B cell (primary cell): ENCODE measurements around the gene LGALS4.

Experiments used
- EZH2 ChIP-seq: IDR thresholded peaks from 2 replicates; pipeline ENCODE4 v1.6.1; 2012; ENCODE audit warnings: borderline replicate concordance, low read depth, mild to moderate bottlenecking, moderate library complexity, low read length; ENCODE audit not compliant: insufficient read depth, poor library complexity, severe bottlenecking
- TF ChIP-seq, protein P1 (sequence below): fragments of 200-600 bp; IDR thresholded peaks from one replicate; pipeline ENCODE4 v1.8.0; 2022; ENCODE audit warnings: antibody characterized with exemption, mild to moderate bottlenecking

DNA sequence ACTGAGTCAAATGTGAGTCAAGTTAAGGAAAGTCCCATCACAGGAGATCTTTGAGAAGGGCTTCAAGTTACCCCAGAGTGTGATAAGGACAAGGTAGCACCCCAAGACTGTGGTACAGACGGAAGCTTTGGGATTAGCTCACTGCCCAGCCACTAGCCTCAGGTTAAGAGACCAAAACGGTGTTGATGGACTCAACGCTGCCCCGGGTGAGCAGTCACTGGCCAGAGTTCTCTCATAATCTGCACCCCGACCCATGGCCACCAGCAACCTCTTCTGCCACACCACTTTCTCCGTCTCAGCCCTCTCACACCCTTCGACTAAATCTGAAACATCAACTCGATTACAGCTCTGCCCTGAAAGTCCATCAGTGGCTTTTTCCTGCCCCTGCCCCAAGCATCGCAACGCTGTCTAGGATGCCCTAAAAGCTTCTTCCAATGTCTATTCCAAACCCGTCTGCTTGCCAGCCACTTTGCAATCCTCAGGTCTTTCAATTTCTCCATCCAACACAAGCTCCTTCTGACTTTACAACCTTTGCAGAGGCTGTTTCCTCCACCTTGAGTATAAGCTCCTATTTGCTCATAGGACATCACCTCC, 31.4 kb upstream of the LGALS4 start:
- TF ChIP-seq, protein P1, sequence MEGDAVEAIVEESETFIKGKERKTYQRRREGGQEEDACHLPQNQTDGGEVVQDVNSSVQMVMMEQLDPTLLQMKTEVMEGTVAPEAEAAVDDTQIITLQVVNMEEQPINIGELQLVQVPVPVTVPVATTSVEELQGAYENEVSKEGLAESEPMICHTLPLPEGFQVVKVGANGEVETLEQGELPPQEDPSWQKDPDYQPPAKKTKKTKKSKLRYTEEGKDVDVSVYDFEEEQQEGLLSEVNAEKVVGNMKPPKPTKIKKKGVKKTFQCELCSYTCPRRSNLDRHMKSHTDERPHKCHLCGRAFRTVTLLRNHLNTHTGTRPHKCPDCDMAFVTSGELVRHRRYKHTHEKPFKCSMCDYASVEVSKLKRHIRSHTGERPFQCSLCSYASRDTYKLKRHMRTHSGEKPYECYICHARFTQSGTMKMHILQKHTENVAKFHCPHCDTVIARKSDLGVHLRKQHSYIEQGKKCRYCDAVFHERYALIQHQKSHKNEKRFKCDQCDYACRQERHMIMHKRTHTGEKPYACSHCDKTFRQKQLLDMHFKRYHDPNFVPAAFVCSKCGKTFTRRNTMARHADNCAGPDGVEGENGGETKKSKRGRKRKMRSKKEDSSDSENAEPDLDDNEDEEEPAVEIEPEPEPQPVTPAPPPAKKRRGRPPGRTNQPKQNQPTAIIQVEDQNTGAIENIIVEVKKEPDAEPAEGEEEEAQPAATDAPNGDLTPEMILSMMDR, result no peak
- no peak for TF ChIP-seq EZH2
